Gastroesophageal sphincter (tissue), 4 donors: ENCODE measurements around the gene SERPINB10. TPM values are rescaled to one million over a fixed set of nuclear protein-coding genes. Genes with fewer than 3 reads are reported as not detected.
A peak's percentile ranks its signal among the peaks of the same experiment; 100 is the strongest.

Source experiments
- ATAC-seq: fragments of 150-250 bp; one replicate; pipeline ENCODE4 v1.9.1; 2016; ENCODE audit warnings: mild to moderate bottlenecking, moderate library complexity
- H3K27ac ChIP-seq, 4 donors: fragments of 200-600 bp; sonication (generic) in 3 of 4; 1 replicate in 3 of 4; 2 replicates in 1 of 4; pipeline ENCODE4 v1.5.1; 2016 to 2019
- H3K27me3 ChIP-seq: fragments of 200-600 bp; sonication (generic); one replicate; pipeline ENCODE4 v1.5.1; 2019
- H3K36me3 ChIP-seq, 2 donors: fragments of 200-600 bp; sonication (generic); one replicate each; pipeline ENCODE4 v1.5.1; 2019; ENCODE audit warnings: control low read depth in 1 of 2
- H3K4me1 ChIP-seq, 3 donors: fragments of 200-600 bp; sonication (generic); 1 replicate in 2 of 3; 2 replicates in 1 of 3; pipeline ENCODE4 v1.5.1; 2016 to 2019; ENCODE audit warnings: control low read depth in 2 of 3
- H3K4me3 ChIP-seq, 2 donors: fragments of 200-600 bp; sonication (generic); one replicate each; pipeline ENCODE4 v1.5.1; 2019; ENCODE audit warnings: mild to moderate bottlenecking in 1 of 2, moderate library complexity in 1 of 2
- H3K9me3 ChIP-seq, 3 donors: fragments of 200-600 bp; sonication (generic); one replicate each; pipeline ENCODE4 v1.5.1; 2017 to 2019; ENCODE audit warnings: control low read depth in 2 of 3
- CTCF ChIP-seq, 4 experiments: fragments of 200-600 bp in 2 of 4; fragments of 450-650 bp in 2 of 4; sonication (generic) in 1 of 4; IDR thresholded peaks; one replicate each; pipeline ENCODE4 v1.5.1; 2017 to 2019; ENCODE audit warnings: antibody characterized with exemption in 4 of 4, mild to moderate bottlenecking in 2 of 4, moderate library complexity in 2 of 4
- EP300 ChIP-seq: sonication (generic); formaldehyde crosslinking; IDR thresholded peaks from one replicate; pipeline ENCODE4 v1.6.1; 2017; ENCODE audit warnings: antibody characterized with exemption, mild to moderate bottlenecking
- POLR2A ChIP-seq, 2 donors: fragments of 450-650 bp; IDR thresholded peaks; one replicate each; pipeline ENCODE4 v1.6.1; 2017; ENCODE audit warnings: antibody characterized with exemption in 2 of 2, mild to moderate bottlenecking in 2 of 2, moderate library complexity in 1 of 2
- POLR2AphosphoS5 ChIP-seq: sonication (generic); formaldehyde crosslinking; IDR thresholded peaks from one replicate; pipeline ENCODE4 v1.6.1; 2017; ENCODE audit warnings: antibody characterized with exemption
- WGBS, 2 donors: methylation state at CpG; one replicate each; pipeline ENCODE4 v1.1.5; 2018; ENCODE audit warnings: low coverage in 1 of 2; 5-methylcytosine and 5-hydroxymethylcytosine counted together
- total RNA-seq, 4 donors: library from RNA; depleted of rRNA; stranded (reverse); fragments of >200 nt; gene quantifications; one replicate each; pipeline ENCODE4 v1.1.0, GENCODE V29; 2016

Gene SERPINB10
- total RNA-seq, 4 donors from 2014 or later = 2.0 TPM; not detected in 3

- peak; percentile 89 to 92 for TF ChIP-seq POLR2A (IDR thresholded peaks at IDR 0.05)
- no peak for TF ChIP-seq EP300
- TF ChIP-seq POLR2AphosphoS5 = peak; percentile 97
- no peaks in the 10 kb centered on the region for H3K36me3 ChIP-seq
- WGBS, 2 donors = 0% methylated on average over 6 to 25 of the region's 62 CpGs
- peaks cover 0 to 17% (median 4%) of the 10 kb centered on the region in 3 donors for H3K4me1 ChIP-seq
- peak; percentile 97 for ATAC-seq
- H3K4me3 ChIP-seq = peak within 1 kb of the TSS; percentile 48 to 83
- H3K9me3 ChIP-seq = no peaks in the 10 kb centered on the region
- no peaks in the 10 kb centered on the region for H3K27me3 ChIP-seq
- H3K27ac ChIP-seq = peak within 1 kb of the TSS; percentile 86 to 100 (median 96)
Observed at GRCh38 chr18:63969942-63970808, 62.4 kb downstream of the SERPINB10 start, which contains the start of gene SERPINB8. Gene SERPINB8 (plus strand): TSS chr18:63970081. CDS start chr18:63978309, 8,228 bp downstream.

GRCh38 chr18:63970809-63971205, 63.0 kb downstream of the SERPINB10 start:
- TF ChIP-seq POLR2A (IDR thresholded peaks at IDR 0.05) (no peak), EP300 (no peak), POLR2AphosphoS5 (no peak), CTCF (IDR thresholded peaks at IDR 0.05) (no peak)
- Histone ChIP-seq H3K27me3 (no peaks in the 10 kb centered on the region), H3K27ac (peak overlapping the region; percentile 86 to 100 (median 96)), H3K4me3 (peak overlapping the region; percentile 48 to 83), H3K36me3 (no peaks in the 10 kb centered on the region), H3K4me1 (peaks cover 0 to 17% (median 4%) of the 10 kb centered on the region in 3 donors), H3K9me3 (no peaks in the 10 kb centered on the region)
- peak; percentile 45 for ATAC-seq
- 13 to 22% methylated on average over 3 to 17 of the region's 18 CpGs for WGBS, 2 donors

- Histone ChIP-seq H3K4me1 (peaks cover 0 to 17% (median 4%) of the 10 kb centered on the region in 3 donors), H3K9me3 (no peaks in the 10 kb centered on the region), H3K36me3 (no peaks in the 10 kb centered on the region), H3K4me3 (peak overlapping the region in 1 of 2 donors; percentile 83), H3K27ac (peak overlapping the region; percentile 86 to 100 (median 96)), H3K27me3 (no peaks in the 10 kb centered on the region)
- ATAC-seq = no peak
- TF ChIP-seq POLR2A (IDR thresholded peaks at IDR 0.05) (no peak), POLR2AphosphoS5 (no peak), EP300 (no peak), CTCF (IDR thresholded peaks at IDR 0.05) (no peak)
- 75 to 82% methylated on average over 11 of the region's 13 CpGs for WGBS, 2 donors
Observed at GRCh38 chr18:63971320-63972001, 63.7 kb downstream of the SERPINB10 start.

GRCh38 chr18:63972002-63972376, 64.2 kb downstream of the SERPINB10 start:
- Histone ChIP-seq H3K4me1 (peaks cover 0 to 17% (median 4%) of the 10 kb centered on the region in 3 donors), H3K36me3 (no peaks in the 10 kb centered on the region), H3K9me3 (no peaks in the 10 kb centered on the region), H3K27ac (no peak overlapping the region), H3K27me3 (no peaks in the 10 kb centered on the region), H3K4me3 (no peak overlapping the region)
- 87 to 88% methylated on average over 5 of the region's 5 CpGs for WGBS, 2 donors
- ATAC-seq = no peak
- TF ChIP-seq EP300 (no peak), CTCF (IDR thresholded peaks at IDR 0.05) (no peak), POLR2AphosphoS5 (no peak), POLR2A (IDR thresholded peaks at IDR 0.05) (no peak)

- H3K36me3 ChIP-seq = no peaks in the 10 kb centered on the region
- ATAC-seq = no peak
- TF ChIP-seq CTCF (IDR thresholded peaks at IDR 0.05) (no peak), POLR2AphosphoS5 (no peak), POLR2A (IDR thresholded peaks at IDR 0.05) (no peak), EP300 (no peak)
- H3K27me3 ChIP-seq = no peaks in the 10 kb centered on the region
- no peaks in the 10 kb centered on the region for H3K9me3 ChIP-seq
- 33 to 40% methylated on average over 2 of the region's 2 CpGs for WGBS, 2 donors
- no peak overlapping the region for H3K4me3 ChIP-seq
- no peak overlapping the region for H3K27ac ChIP-seq
- H3K4me1 ChIP-seq = peaks cover 0 to 22% (median 0%) of the 10 kb centered on the region in 3 donors
Observed at GRCh38 chr18:63974991-63975390, 67.2 kb downstream of the SERPINB10 start.
